IMR-90 (cell line): ENCODE measurements around the gene GCN1. TPM values are rescaled to one million over a fixed set of nuclear protein-coding genes. Genes with fewer than 3 reads are reported as not detected.

Experiments
- ATAC-seq: fragments of 200-7000 bp; cut with Tn5 transposase; 2 replicates; pipeline ENCODE4 v1.9.1; 2020; ENCODE audit warnings: low read depth, mild to moderate bottlenecking, moderate library complexity
- BruUV-seq: library from RNA; stranded (reverse); fragments of 400-500 nt; replicated peaks from 2 replicates; lab custom pipeline; 2021; lab: Mats Ljungman, UMichigan
- CTCF ChIA-PET: fragments of 300-600 bp; formaldehyde crosslinking; extraction: SDS; loops from one replicate; lab custom pipeline; 2021; ENCODE audit warnings: antibody characterized with exemption; lab: Yijun Ruan, JAX
- POLR2A ChIA-PET: fragments of 300-600 bp; sonication (Branson Sonifier 250); formaldehyde crosslinking; loops from one replicate; lab custom pipeline; 2022; ENCODE audit warnings: antibody characterized with exemption; ENCODE audit not compliant: unreplicated experiment; lab: Charles Lee
- DNase-seq: peaks from one replicate; pipeline ENCODE4 v3.0.0; 2013
- H2AFZ ChIP-seq: replicated peaks from 2 replicates; pipeline ENCODE3; 2013; ENCODE audit warnings: low read length, mild to moderate bottlenecking; ENCODE audit not compliant: poor library complexity
- H2AK5ac ChIP-seq: 2 replicates; pipeline ENCODE4 v1.6.1; 2013; ENCODE audit warnings: low read depth, low read length, inconsistent platforms
- H2AK9ac ChIP-seq: replicated peaks from 2 replicates; pipeline ENCODE3; 2013; ENCODE audit warnings: mild to moderate bottlenecking, low read depth, low read length, moderate library complexity; ENCODE audit not compliant: poor library complexity
- H2BK120ac ChIP-seq: 2 replicates; pipeline ENCODE4 v1.6.1; 2013; ENCODE audit warnings: low read depth, low read length, inconsistent platforms
- H2BK15ac ChIP-seq: 3 replicates; pipeline ENCODE4 v1.6.1; 2013; ENCODE audit warnings: low read depth, low read length, inconsistent platforms
- H2BK20ac ChIP-seq: 2 replicates; pipeline ENCODE4 v1.6.1; 2013; ENCODE audit warnings: low read depth, mild to moderate bottlenecking, inconsistent platforms, low read length, moderate library complexity
- H2BK5ac ChIP-seq: 2 replicates; pipeline ENCODE4 v1.6.1; 2013; ENCODE audit warnings: mild to moderate bottlenecking, low read depth, low read length, inconsistent platforms; ENCODE audit not compliant: poor library complexity, severe bottlenecking
- H3K14ac ChIP-seq: replicated peaks from 2 replicates; pipeline ENCODE4 v1.6.1; 2013; ENCODE audit warnings: low read depth, low read length, inconsistent platforms
- H3K18ac ChIP-seq: 2 replicates; pipeline ENCODE4 v1.6.1; 2013; ENCODE audit warnings: low read depth, low read length, control low read depth
- H3K23ac ChIP-seq: 2 replicates; pipeline ENCODE4 v1.6.1; 2013; ENCODE audit warnings: low read depth, low read length, inconsistent platforms
- H3K27ac ChIP-seq: 2 replicates; pipeline ENCODE4 v1.5.1; 2013; ENCODE audit warnings: mild to moderate bottlenecking, control low read depth, low read length; ENCODE audit not compliant: insufficient read depth
- H3K27me3 ChIP-seq: 2 replicates; pipeline ENCODE4 v1.6.1; 2013; ENCODE audit warnings: low read length; ENCODE audit not compliant: control insufficient read depth, insufficient read depth
- H3K36me3 ChIP-seq: 2 replicates; pipeline ENCODE4 v1.6.1; 2013; ENCODE audit warnings: low read length, mixed read lengths; ENCODE audit not compliant: control insufficient read depth, insufficient read depth
- H3K4ac ChIP-seq: 2 replicates; pipeline ENCODE4 v1.6.1; 2013; ENCODE audit warnings: low read depth, low read length, inconsistent platforms
- H3K4me1 ChIP-seq: 2 replicates; pipeline ENCODE4 v1.6.1; 2013; ENCODE audit warnings: low read length, mixed read lengths; ENCODE audit not compliant: control insufficient read depth, insufficient read depth
- H3K4me2 ChIP-seq: 2 replicates; pipeline ENCODE4 v1.6.1; 2013; ENCODE audit warnings: low read depth, mild to moderate bottlenecking, control low read depth, low read length, moderate library complexity
- H3K4me3 ChIP-seq: 2 replicates; pipeline ENCODE4 v1.5.1; 2013; ENCODE audit warnings: low read depth, mild to moderate bottlenecking, control low read depth, low read length, moderate library complexity; ENCODE audit not compliant: insufficient read depth
- H3K56ac ChIP-seq: 2 replicates; pipeline ENCODE4 v1.6.1; 2013; ENCODE audit warnings: low read length, inconsistent platforms; ENCODE audit not compliant: insufficient read depth; ENCODE audit errors: extremely low read depth
- H3K79me1 ChIP-seq, 2 experiments: 2 replicates each; pipeline ENCODE4 v1.6.1; 2013; ENCODE audit warnings: low read length in 2 of 2, inconsistent platforms in 1 of 2, low read depth in 1 of 2
- H3K9ac ChIP-seq: 2 replicates; pipeline ENCODE4 v1.6.1; 2013; ENCODE audit warnings: low read depth, low read length, control low read depth
- H3K9me1 ChIP-seq: 2 replicates; pipeline ENCODE4 v1.6.1; 2013; ENCODE audit warnings: low read length, inconsistent platforms; ENCODE audit not compliant: insufficient read depth
- H3K9me3 ChIP-seq: 2 replicates; pipeline ENCODE4 v1.6.1; 2013; ENCODE audit warnings: low read length; ENCODE audit not compliant: control insufficient read depth, insufficient read depth
- H4K20me1 ChIP-seq: 2 replicates; pipeline ENCODE4 v1.6.1; 2013; ENCODE audit warnings: low read length, inconsistent platforms; ENCODE audit not compliant: insufficient read depth
- H4K5ac ChIP-seq: 2 replicates; pipeline ENCODE4 v1.6.1; 2013; ENCODE audit warnings: mild to moderate bottlenecking, low read depth, low read length, control low read depth
- H4K8ac ChIP-seq, 2 experiments: 2 replicates each; pipeline ENCODE4 v1.6.1; 2013; ENCODE audit warnings: low read depth in 2 of 2, low read length in 2 of 2, control low read depth in 1 of 2, inconsistent platforms in 1 of 2
- H4K91ac ChIP-seq: 2 replicates; pipeline ENCODE4 v1.6.1; 2013; ENCODE audit warnings: low read depth, low read length, inconsistent platforms; ENCODE audit not compliant: insufficient read depth
- BHLHE40 ChIP-seq: fragments of 150-350 bp; IDR thresholded peaks from 2 replicates; pipeline ENCODE4 v1.6.1; 2016; ENCODE audit warnings: mild to moderate bottlenecking, low read depth, low read length
- CEBPB ChIP-seq: IDR thresholded peaks from 2 replicates; pipeline ENCODE4 v1.6.1; 2012; ENCODE audit warnings: low read depth, low read length, improper control_type of control experiment
- CHD1 ChIP-seq: IDR thresholded peaks from 2 replicates; pipeline ENCODE4 v1.6.1; 2012; ENCODE audit warnings: low read depth, low read length, improper control_type of control experiment
- CTCF ChIP-seq: conservative IDR thresholded peaks from 2 replicates; pipeline ENCODE4 v1.5.1; 2012; ENCODE audit warnings: mild to moderate bottlenecking, low read depth, low read length, improper control_type of control experiment
- MAFK ChIP-seq: IDR thresholded peaks from 2 replicates; pipeline ENCODE4 v1.6.1; 2012; ENCODE audit warnings: low read depth, low read length, improper control_type of control experiment
- MAZ ChIP-seq: IDR thresholded peaks from 2 replicates; pipeline ENCODE4 v1.6.1; 2012; ENCODE audit warnings: low read depth, mild to moderate bottlenecking, low read length, improper control_type of control experiment, moderate library complexity, borderline replicate concordance
- MXI1 ChIP-seq: IDR thresholded peaks from 2 replicates; pipeline ENCODE4 v1.6.1; 2012; ENCODE audit warnings: low read depth, mild to moderate bottlenecking, low read length, moderate library complexity, borderline replicate concordance
- NFE2L2 ChIP-seq: fragments of 150-350 bp; IDR thresholded peaks from 2 replicates; pipeline ENCODE4 v1.6.1; 2016; ENCODE audit warnings: low read depth, mild to moderate bottlenecking, low read length
- POLR2A ChIP-seq: IDR thresholded peaks from 2 replicates; pipeline ENCODE4 v1.6.1; 2012; ENCODE audit warnings: mild to moderate bottlenecking, low read depth, low read length
- RAD21 ChIP-seq: IDR thresholded peaks from 2 replicates; pipeline ENCODE4 v1.6.1; 2012; ENCODE audit warnings: low read length, improper control_type of control experiment
- RCOR1 ChIP-seq: IDR thresholded peaks from 2 replicates; pipeline ENCODE4 v1.6.1; 2012; ENCODE audit warnings: mild to moderate bottlenecking, low read length, improper control_type of control experiment; ENCODE audit not compliant: insufficient replicate concordance
- RFX5 ChIP-seq: IDR thresholded peaks from 2 replicates; pipeline ENCODE4 v1.8.0; 2012; ENCODE audit warnings: low read depth, mild to moderate bottlenecking, low read length, moderate library complexity
- USF2 ChIP-seq: fragments of 150-350 bp; IDR thresholded peaks from 2 replicates; pipeline ENCODE4 v1.6.1; 2017; ENCODE audit warnings: mild to moderate bottlenecking, antibody characterized with exemption, low read length, low read depth
- WGBS, 2 experiments: methylation state at CpG; one replicate each; pipeline versions ENCODE4 v1.1.5 to v1.1.7; 2013; ENCODE audit warnings: missing lambda C conversion rate in 2 of 2; ENCODE audit not compliant: insufficient read length in 1 of 2; ENCODE audit errors: extremely low coverage in 2 of 2; 5-methylcytosine and 5-hydroxymethylcytosine counted together
- dilution Hi-C: fragments of 300-500 bp; cut with HindIII; formaldehyde crosslinking; loops from one replicate; pipeline ENCODE4 v1.14.3; 2018; ENCODE audit warnings: low sequenced_read_pairs; ENCODE audit not compliant: unreplicated experiment
- in situ Hi-C: fragments of 300-500 bp; cut with MboI; formaldehyde crosslinking; loops from 3 replicates; pipeline ENCODE4 v1.14.3; 2019; ENCODE audit warnings: low sequenced_read_pairs, inconsistent platforms, mixed read lengths
- intact Hi-C: fragments of 100-400 bp; cut with micrococcal nuclease; formaldehyde crosslinking; loops from 2 replicates; pipeline ENCODE4 v1.10.0; 2022
- polyA plus RNA-seq, 3 experiments: library from polyadenylated mRNA; depleted of rRNA; stranded (reverse); fragments of >200 nt; gene quantifications; 2 replicates each; pipeline ENCODE4 v1.2.3, GENCODE V29; 2012; ENCODE audit warnings: low replicate concordance in 1 of 3
- total RNA-seq: library from RNA; depleted of rRNA; stranded (reverse); fragments of >200 nt; gene quantifications from 2 replicates; pipeline ENCODE4 v1.2.3, GENCODE V29; 2012

Gene GCN1
- total and polyA plus RNA-seq, 2 of the 4 experiments (the other 2 are of a cell fraction): 57.8 to 77.6 TPM

GRCh38 chr12:120229487-120230325 is 35.2 kb upstream of the GCN1 start (continued):
- TF ChIP-seq CHD1: no peak

GRCh38 chr12:120229071-120229486 is 34.6 kb upstream of the GCN1 start:
- peak overlapping the region; percentile 96 to 97 for H4K8ac ChIP-seq
- no CpG with 5 or more reads among the region's 7 CpGs for WGBS, 2 experiments
- peak overlapping the region; percentile 93 for H3K27ac ChIP-seq
- H3K9ac ChIP-seq: peak overlapping the region; percentile 62
- peak overlapping the region; percentile 99 for H2BK20ac ChIP-seq
- peaks cover 37% of the 10 kb centered on the region for H4K20me1 ChIP-seq
- H3K23ac ChIP-seq: peak overlapping the region; percentile 100
- ChIA-PET POLR2A (interaction anchor here (2.5 to 4.3 kb wide), 4 partner anchors 28 to 63 kb away, joined by 13 to 39 read pairs (median 30); partner anchors contain the start of genes PXN, RNU4-1, RNU4-2 and RPLP0), CTCF (interaction anchor here (1.2 to 7.8 kb wide), 7 partner anchors 10 to 70 kb away, joined by 3 to 116 read pairs (median 8); partner anchors contain the start of gene PXN)
- peak overlapping the region; percentile 100 for H2AK5ac ChIP-seq
- dilution Hi-C loops (no loop called here), intact Hi-C loops (no loop called here), in situ Hi-C loops (loop anchor here (5.0 kb wide), 1 partner anchor 33 kb away; no protein-coding TSS in a partner anchor)
- peak overlapping the region; percentile 16; the same call in 1 of the 2 replicates for H3K4me2 ChIP-seq
- no peak for DNase-seq
- peak overlapping the region; percentile 100 for H3K4ac ChIP-seq
- no peaks in the 10 kb centered on the region for H3K9me3 ChIP-seq
- H2AFZ ChIP-seq: no peak overlapping the region
- H3K36me3 ChIP-seq: peaks cover 5% of the 10 kb centered on the region
- H3K9me1 ChIP-seq: peaks cover 20% of the 10 kb centered on the region
- peak overlapping the region; percentile 99; the same call in 1 of the 2 replicates for H3K56ac ChIP-seq
- peak overlapping the region; percentile 69 for H4K5ac ChIP-seq
- no peak overlapping the region for H3K4me3 ChIP-seq
- no peak for ATAC-seq
- H2AK9ac ChIP-seq: peak overlapping the region; percentile 97
- peaks cover 59% of the 10 kb centered on the region for H3K4me1 ChIP-seq
- H2BK5ac ChIP-seq: peak overlapping the region; percentile 97
- no TSS peak for BruUV-seq
- H4K91ac ChIP-seq: peak overlapping the region; percentile 100
- H3K14ac ChIP-seq: peak overlapping the region; percentile 99
- no peaks in the 10 kb centered on the region for H3K27me3 ChIP-seq
- peak overlapping the region; percentile 69 for H3K18ac ChIP-seq
- peaks cover 3 to 81% of the 10 kb centered on the region in 2 experiments; a peak in 3 of 4 replicates for H3K79me1 ChIP-seq
- H2BK120ac ChIP-seq: peak overlapping the region; percentile 100
- peak overlapping the region; percentile 99; the same call in 2 of the 3 replicates for H2BK15ac ChIP-seq
- no peak for TF ChIP-seq NFE2L2
- no peak for TF ChIP-seq RFX5
- no peak for TF ChIP-seq MAFK
- TF ChIP-seq CEBPB: no peak
- no peak for TF ChIP-seq RCOR1
- no peak for TF ChIP-seq RAD21
- TF ChIP-seq USF2: no peak
- no peak for TF ChIP-seq POLR2A
- TF ChIP-seq MAZ: no peak
- no peak for TF ChIP-seq CTCF
- TF ChIP-seq BHLHE40: no peak
- TF ChIP-seq MXI1: no peak
